Ascending aorta (tissue), 2 donors: ENCODE data around the gene GHDC. TPM values are rescaled to one million over a fixed set of nuclear protein-coding genes. Genes with fewer than 3 reads are reported as not detected.

Source experiments
- DNase-seq, 2 donors: peaks; one replicate each; pipeline ENCODE4 v3.0.0-alpha.2; 2019; ENCODE audit warnings: low spot score in 2 of 2
- H3K27ac ChIP-seq, 2 donors: fragments of 200-600 bp; sonication (generic); one replicate each; pipeline ENCODE4 v1.5.1; 2016 to 2017; ENCODE audit warnings: mild to moderate bottlenecking in 1 of 2
- H3K27me3 ChIP-seq: fragments of 200-600 bp; sonication (generic); one replicate; pipeline ENCODE4 v1.5.1; 2017
- H3K36me3 ChIP-seq, 2 donors: fragments of 200-600 bp; sonication (generic); one replicate each; pipeline ENCODE4 v1.5.1; 2016
- H3K4me1 ChIP-seq, 2 donors: fragments of 200-600 bp; sonication (generic); one replicate each; pipeline ENCODE4 v1.5.1; 2016 to 2017; ENCODE audit warnings: mild to moderate bottlenecking in 1 of 2
- H3K4me3 ChIP-seq, 2 donors: fragments of 200-600 bp; sonication (generic); one replicate each; pipeline ENCODE4 v1.5.1; 2016 to 2017; ENCODE audit warnings: mild to moderate bottlenecking in 1 of 2
- H3K9me3 ChIP-seq, 2 donors: fragments of 200-600 bp; sonication (generic); one replicate each; pipeline ENCODE4 v1.5.1; 2016
- CTCF ChIP-seq, 3 experiments: fragments of 200-600 bp in 2 of 3; fragments of 450-650 bp in 1 of 3; sonication (generic) in 2 of 3; IDR thresholded peaks; one replicate each; pipeline ENCODE4 v1.5.1; 2016 to 2019; ENCODE audit warnings: antibody characterized with exemption in 3 of 3, mild to moderate bottlenecking in 1 of 3, moderate library complexity in 1 of 3
- intact Hi-C: fragments of 100-400 bp; cut with DNase I; formaldehyde crosslinking; loops from one replicate; pipeline ENCODE4 v1.15.1; 2023
- total RNA-seq: library from RNA; depleted of rRNA; stranded (reverse); fragments of >200 nt; gene quantifications from one replicate; pipeline ENCODE4 v1.1.0, GENCODE V29; 2016

Gene GHDC
- total RNA-seq, 1 donor from 2014 or later = 94.3 TPM

- TF ChIP-seq CTCF (IDR thresholded peaks at IDR 0.05) = no peak
- intact Hi-C loops = no loop called here
- no peaks in the 10 kb centered on the region for H3K36me3 ChIP-seq
- H3K27me3 ChIP-seq = no peaks in the 10 kb centered on the region
- H3K4me1 ChIP-seq = no peaks in the 10 kb centered on the region
- no peak for DNase-seq
- H3K9me3 ChIP-seq = no peaks in the 10 kb centered on the region
- no peak overlapping the region for H3K4me3 ChIP-seq
- no peak overlapping the region for H3K27ac ChIP-seq
Observed at GRCh38 chr17:42165751-42166150, 28.5 kb downstream of the GHDC start.

- H3K4me1 ChIP-seq = no peaks in the 10 kb centered on the region
- H3K36me3 ChIP-seq = no peaks in the 10 kb centered on the region
- H3K27ac ChIP-seq = no peak overlapping the region
- intact Hi-C loops = no loop called here
- TF ChIP-seq CTCF (IDR thresholded peaks at IDR 0.05) = no peak
- H3K9me3 ChIP-seq = no peaks in the 10 kb centered on the region
- no peaks in the 10 kb centered on the region for H3K27me3 ChIP-seq
- H3K4me3 ChIP-seq = no peak overlapping the region
- DNase-seq = no peak
Observed at GRCh38 chr17:42163696-42164407, 30.4 kb downstream of the GHDC start.

- TF ChIP-seq CTCF (IDR thresholded peaks at IDR 0.05) = peak in 1 of 3 experiments; percentile 11
- intact Hi-C loops = no loop called here
- Histone ChIP-seq H3K27ac (no peak overlapping the region), H3K9me3 (no peaks in the 10 kb centered on the region), H3K36me3 (no peaks in the 10 kb centered on the region), H3K4me3 (no peak overlapping the region), H3K27me3 (no peaks in the 10 kb centered on the region), H3K4me1 (no peaks in the 10 kb centered on the region)
- DNase-seq = no peak
Observed at GRCh38 chr17:42163113-42163512, 31.2 kb downstream of the GHDC start.

- no peak overlapping the region for H3K27ac ChIP-seq
- H3K4me3 ChIP-seq = no peak overlapping the region
- no peaks in the 10 kb centered on the region for H3K36me3 ChIP-seq
- H3K27me3 ChIP-seq = no peaks in the 10 kb centered on the region
- DNase-seq = no peak
- TF ChIP-seq CTCF (IDR thresholded peaks at IDR 0.05) = no peak
- H3K9me3 ChIP-seq = no peaks in the 10 kb centered on the region
- intact Hi-C loops = no loop called here
- H3K4me1 ChIP-seq = peaks cover 0 to under 1% of the 10 kb centered on the region in 2 donors
Observed at GRCh38 chr17:42160531-42160910, 33.8 kb downstream of the GHDC start.

- no peak for TF ChIP-seq CTCF (IDR thresholded peaks at IDR 0.05)
- Histone ChIP-seq H3K36me3 (no peaks in the 10 kb centered on the region), H3K4me1 (peaks cover 0 to 3% of the 10 kb centered on the region in 2 donors), H3K27me3 (no peaks in the 10 kb centered on the region), H3K4me3 (no peak overlapping the region), H3K27ac (no peak overlapping the region), H3K9me3 (no peaks in the 10 kb centered on the region)
- intact Hi-C loops = loop anchor here (5.0 kb wide), 1 partner anchor 38 kb away; the partner anchor contains the start of genes HSPB9 and KAT2A
- DNase-seq = no peak
Observed at GRCh38 chr17:42159796-42160530, 34.3 kb downstream of the GHDC start.
